Esophagus muscularis mucosa (tissue), 4 donors: ENCODE results near the gene REPS2. TPM values are rescaled to one million over a fixed set of nuclear protein-coding genes. Genes with fewer than 3 reads are reported as not detected.

Source experiments
- DNase-seq: peaks from one replicate; pipeline ENCODE4 v3.0.0-alpha.2; 2017; ENCODE audit errors: extremely low spot score
- H3K27ac ChIP-seq, 4 donors: fragments of 200-600 bp; sonication (generic); replicated peaks in 1 of 4; 1 replicate in 3 of 4; 2 replicates in 1 of 4; pipeline ENCODE4 v1.5.1; 2016 to 2019; ENCODE audit warnings: mild to moderate bottlenecking in 1 of 4
- H3K27me3 ChIP-seq, 4 donors: fragments of 200-600 bp; sonication (generic); one replicate each; pipeline versions ENCODE4 v1.5.1 to v1.6.0; 2016 to 2019
- H3K36me3 ChIP-seq, 4 donors: fragments of 200-600 bp; sonication (generic); one replicate each; pipeline ENCODE4 v1.5.1; 2016 to 2019
- H3K4me1 ChIP-seq, 4 donors: fragments of 200-600 bp; sonication (generic); one replicate each; pipeline ENCODE4 v1.5.1; 2016 to 2019
- H3K4me3 ChIP-seq, 4 donors: fragments of 200-600 bp; sonication (generic); 1 replicate in 2 of 4; 2 replicates in 2 of 4; pipeline ENCODE4 v1.5.1; 2016 to 2019; ENCODE audit warnings: mild to moderate bottlenecking in 4 of 4, moderate library complexity in 1 of 4
- H3K9me3 ChIP-seq, 4 donors: fragments of 200-600 bp; sonication (generic); 1 replicate in 3 of 4; 2 replicates in 1 of 4; pipeline ENCODE4 v1.5.1; 2016 to 2019
- EP300 ChIP-seq: sonication (generic); formaldehyde crosslinking; IDR thresholded peaks from one replicate; pipeline ENCODE4 v1.6.1; 2017; ENCODE audit warnings: antibody characterized with exemption
- POLR2A ChIP-seq: fragments of 450-650 bp; IDR thresholded peaks from one replicate; pipeline ENCODE4 v1.6.1; 2017; ENCODE audit warnings: antibody characterized with exemption, moderate library complexity, mild to moderate bottlenecking, low read depth
- POLR2AphosphoS5 ChIP-seq, 2 donors: sonication (generic); formaldehyde crosslinking; IDR thresholded peaks; one replicate each; pipeline ENCODE4 v1.6.1; 2017; ENCODE audit warnings: antibody characterized with exemption in 2 of 2
- WGBS: methylation state at CpG from one replicate; pipeline ENCODE4 v1.1.5; 2018; 5-methylcytosine and 5-hydroxymethylcytosine counted together
- intact Hi-C: fragments of 100-400 bp; cut with DNase I; formaldehyde crosslinking; loops from one replicate; pipeline ENCODE4 v1.15.1; 2023
- total RNA-seq, 4 donors: library from RNA; depleted of rRNA; stranded (reverse); fragments of >200 nt; gene quantifications; one replicate each; pipeline versions ENCODE4 v1.1.0 to v1.2.1, GENCODE V29; 2016
- TF ChIP-seq, protein P1 (sequence below), 3 experiments: fragments of 200-600 bp in 2 of 3; fragments of 450-650 bp in 1 of 3; sonication (generic) in 2 of 3; IDR thresholded peaks; one replicate each; pipeline ENCODE4 v1.5.1; 2017 to 2019; ENCODE audit warnings: antibody characterized with exemption in 3 of 3, mild to moderate bottlenecking in 2 of 3, moderate library complexity in 1 of 3

REPS2 gene
- total RNA-seq, 4 donors from 2014 or later: 26.4 to 49.0 (median 33.2) TPM

DNA sequence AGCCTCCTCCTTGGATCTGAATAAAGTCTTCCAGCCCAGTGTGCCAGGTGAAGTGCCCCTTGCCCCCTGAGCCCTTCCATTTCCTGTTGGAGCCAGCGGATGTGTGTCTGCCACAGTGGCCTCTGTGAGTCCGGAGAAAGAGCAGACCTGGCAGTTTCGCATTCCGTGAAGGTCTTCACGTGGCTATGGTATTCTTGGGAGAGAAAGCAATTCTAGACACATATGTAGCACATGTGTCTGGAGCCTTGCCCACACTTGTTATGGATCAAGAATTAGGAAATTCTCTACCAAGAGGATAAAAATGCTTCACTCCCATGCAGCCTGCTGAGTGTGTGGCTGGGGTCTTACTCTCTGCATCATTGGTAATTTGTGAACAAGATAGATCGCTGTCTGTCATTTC lies 130.9 kb downstream of the REPS2 start:
- H3K27me3 ChIP-seq: no peaks in the 10 kb centered on the region
- intact Hi-C loops: no loop called here
- DNase-seq: no peak
- H3K4me3 ChIP-seq: no peak overlapping the region
- H3K27ac ChIP-seq: peak overlapping the region in 3 of 4 donors; percentile 60 to 66 (median 64)
- TF ChIP-seq, protein P1, sequence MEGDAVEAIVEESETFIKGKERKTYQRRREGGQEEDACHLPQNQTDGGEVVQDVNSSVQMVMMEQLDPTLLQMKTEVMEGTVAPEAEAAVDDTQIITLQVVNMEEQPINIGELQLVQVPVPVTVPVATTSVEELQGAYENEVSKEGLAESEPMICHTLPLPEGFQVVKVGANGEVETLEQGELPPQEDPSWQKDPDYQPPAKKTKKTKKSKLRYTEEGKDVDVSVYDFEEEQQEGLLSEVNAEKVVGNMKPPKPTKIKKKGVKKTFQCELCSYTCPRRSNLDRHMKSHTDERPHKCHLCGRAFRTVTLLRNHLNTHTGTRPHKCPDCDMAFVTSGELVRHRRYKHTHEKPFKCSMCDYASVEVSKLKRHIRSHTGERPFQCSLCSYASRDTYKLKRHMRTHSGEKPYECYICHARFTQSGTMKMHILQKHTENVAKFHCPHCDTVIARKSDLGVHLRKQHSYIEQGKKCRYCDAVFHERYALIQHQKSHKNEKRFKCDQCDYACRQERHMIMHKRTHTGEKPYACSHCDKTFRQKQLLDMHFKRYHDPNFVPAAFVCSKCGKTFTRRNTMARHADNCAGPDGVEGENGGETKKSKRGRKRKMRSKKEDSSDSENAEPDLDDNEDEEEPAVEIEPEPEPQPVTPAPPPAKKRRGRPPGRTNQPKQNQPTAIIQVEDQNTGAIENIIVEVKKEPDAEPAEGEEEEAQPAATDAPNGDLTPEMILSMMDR (IDR thresholded peaks at IDR 0.05): no peak
- no peak for TF ChIP-seq POLR2A
- no peak for TF ChIP-seq EP300
- no peak for TF ChIP-seq POLR2AphosphoS5 (IDR thresholded peaks at IDR 0.05)
- peaks cover 2 to 26% (median 21%) of the 10 kb centered on the region in 4 donors for H3K4me1 ChIP-seq
- WGBS: 81% methylated on average over 5 of the region's 6 CpGs
- no peaks in the 10 kb centered on the region for H3K36me3 ChIP-seq
- H3K9me3 ChIP-seq: no peaks in the 10 kb centered on the region

DNA sequence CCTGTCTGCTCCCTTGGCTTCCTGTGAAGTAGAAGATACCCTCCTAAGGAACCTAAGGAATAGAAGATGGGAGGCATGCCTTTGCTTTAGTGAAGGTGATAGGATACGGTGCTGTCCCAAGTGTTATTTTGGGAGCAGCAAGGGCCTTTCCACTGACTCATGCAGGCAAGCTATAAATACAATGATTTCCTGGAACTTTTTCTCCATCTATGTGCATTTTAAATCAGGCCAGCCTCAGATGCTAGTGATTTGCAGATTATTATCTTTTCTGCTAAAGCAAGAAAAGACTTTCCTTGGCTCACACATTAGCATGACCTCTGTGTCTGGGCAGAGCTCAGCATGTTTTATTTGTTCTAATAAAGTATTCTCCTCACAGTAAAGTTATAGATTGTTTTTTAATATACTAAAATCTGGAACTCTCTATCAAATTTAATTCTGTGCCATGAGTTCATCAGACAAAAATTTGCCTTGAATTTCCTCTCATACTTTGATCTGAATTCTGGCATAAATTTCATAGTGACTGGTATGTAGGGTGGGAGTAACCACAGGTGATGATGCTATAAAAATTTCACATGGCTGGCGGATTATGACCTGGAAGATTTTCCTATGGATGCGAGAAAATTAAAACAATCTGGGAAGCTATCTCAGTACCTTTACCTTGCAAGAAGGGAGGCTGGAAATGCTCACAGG lies 131.7 kb downstream of the REPS2 start:
- Histone ChIP-seq H3K27ac (peak overlapping the region; percentile 60 to 66 (median 64)), H3K4me3 (no peak overlapping the region), H3K27me3 (no peaks in the 10 kb centered on the region), H3K4me1 (peaks cover 2 to 27% (median 22%) of the 10 kb centered on the region in 4 donors), H3K36me3 (no peaks in the 10 kb centered on the region), H3K9me3 (no peaks in the 10 kb centered on the region)
- TF ChIP-seq POLR2A (no peak), POLR2AphosphoS5 (IDR thresholded peaks at IDR 0.05) (no peak), EP300 (no peak)
- TF ChIP-seq, protein P1 (IDR thresholded peaks at IDR 0.05): no peak
- intact Hi-C loops: no loop called here
- no peak for DNase-seq
- 54% methylated on average over 3 of the region's 3 CpGs for WGBS

DNA sequence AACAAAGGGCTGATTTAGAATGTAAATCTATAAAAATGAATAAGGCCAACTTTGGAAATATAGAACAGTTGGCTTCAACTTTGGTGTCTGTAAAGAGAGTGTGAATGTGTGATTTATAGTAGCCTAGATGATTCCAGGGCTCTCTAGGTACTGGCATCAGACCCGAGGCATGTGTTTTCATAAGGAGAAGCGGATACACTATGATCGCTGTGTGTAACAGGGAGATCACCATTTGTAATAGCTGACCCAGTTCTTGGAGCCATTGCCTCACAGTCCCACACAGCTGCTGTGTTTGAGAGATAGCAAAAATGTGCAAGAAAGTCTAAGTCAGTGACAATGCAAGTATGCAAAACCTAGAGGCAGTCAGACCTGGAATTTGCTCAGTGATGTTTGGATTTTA lies 135.1 kb downstream of the REPS2 start:
- no peaks in the 10 kb centered on the region for H3K36me3 ChIP-seq
- no peak for TF ChIP-seq POLR2A
- TF ChIP-seq, protein P1 (IDR thresholded peaks at IDR 0.05): no peak
- 60% methylated on average over 3 of the region's 3 CpGs for WGBS
- no peaks in the 10 kb centered on the region for H3K9me3 ChIP-seq
- no peak overlapping the region for H3K4me3 ChIP-seq
- no peak for DNase-seq
- no peaks in the 10 kb centered on the region for H3K27me3 ChIP-seq
- intact Hi-C loops: no loop called here
- peaks cover 2 to 27% (median 22%) of the 10 kb centered on the region in 4 donors for H3K4me1 ChIP-seq
- H3K27ac ChIP-seq: peak overlapping the region in 3 of 4 donors; percentile 4 to 46 (median 39)

DNA sequence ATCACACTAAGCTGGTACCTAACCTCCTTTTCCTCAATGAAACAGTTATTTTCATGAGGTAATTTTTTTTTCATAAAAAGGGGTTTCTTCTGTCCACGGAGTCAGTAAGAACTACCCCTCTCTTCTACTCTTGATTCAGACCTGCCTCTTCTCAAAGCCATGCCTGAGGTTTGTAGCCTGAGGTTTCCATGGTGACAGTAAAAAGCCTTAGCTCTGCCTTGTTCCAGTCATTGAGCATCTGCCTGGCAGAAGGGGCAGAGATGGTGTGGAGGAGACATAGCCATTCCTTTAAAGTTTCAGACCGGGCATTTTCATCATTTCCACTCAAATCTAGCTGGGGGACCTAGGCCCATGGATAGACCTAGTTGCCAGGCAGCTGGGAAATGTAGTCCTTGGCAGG lies 135.5 kb downstream of the REPS2 start:
- Histone ChIP-seq H3K27me3 (no peaks in the 10 kb centered on the region), H3K27ac (peak overlapping the region; percentile 4 to 37 (median 26)), H3K4me1 (peaks cover 2 to 24% (median 22%) of the 10 kb centered on the region in 4 donors), H3K36me3 (no peaks in the 10 kb centered on the region), H3K9me3 (no peaks in the 10 kb centered on the region), H3K4me3 (no peak overlapping the region)
- no peak for DNase-seq
- no peak for TF ChIP-seq POLR2A
- TF ChIP-seq, protein P1 (IDR thresholded peaks at IDR 0.05): no peak
- TF ChIP-seq POLR2AphosphoS5 (IDR thresholded peaks at IDR 0.05): no peak
- no peak for TF ChIP-seq EP300
- intact Hi-C loops: no loop called here
- WGBS: 65% methylated on average over 2 of the region's 2 CpGs

DNA sequence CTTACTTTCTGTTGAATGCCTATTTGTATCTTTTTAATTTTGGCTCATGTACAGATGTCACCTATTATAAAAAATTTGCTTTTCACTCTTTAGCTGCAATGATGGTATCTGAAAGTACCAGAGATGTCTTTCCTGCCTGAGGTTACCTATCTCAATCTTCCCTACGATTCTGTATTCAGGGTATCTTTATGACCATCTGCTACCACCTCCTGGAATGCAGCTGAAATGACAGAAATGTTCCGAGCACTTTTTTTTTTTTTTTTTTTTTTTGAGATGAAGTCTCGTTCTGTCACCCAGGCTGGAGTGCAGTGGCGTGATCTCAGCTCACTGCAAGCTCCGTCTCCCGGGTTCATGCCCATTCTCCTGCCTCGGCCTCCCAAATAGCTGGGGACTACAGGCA lies 136.4 kb downstream of the REPS2 start:
- intact Hi-C loops: no loop called here
- no peaks in the 10 kb centered on the region for H3K36me3 ChIP-seq
- WGBS: 50% methylated on average over 7 of the region's 7 CpGs
- no peaks in the 10 kb centered on the region for H3K27me3 ChIP-seq
- no peaks in the 10 kb centered on the region for H3K9me3 ChIP-seq
- TF ChIP-seq, protein P1 (IDR thresholded peaks at IDR 0.05): no peak
- TF ChIP-seq POLR2AphosphoS5 (IDR thresholded peaks at IDR 0.05) (no peak), EP300 (no peak), POLR2A (no peak)
- H3K4me1 ChIP-seq: peaks cover 2 to 16% (median 15%) of the 10 kb centered on the region in 4 donors
- H3K27ac ChIP-seq: no peak overlapping the region
- no peak for DNase-seq
- no peak overlapping the region for H3K4me3 ChIP-seq
